ENCODE results near the gene MGST2.

MGST2 gene

GRCh38 chr4:139643042-139643895, 22.4 kb upstream of the MGST2 start:
- no peak for DNase-seq (ENCODE audit: low read depth)
- no peak for TF ChIP-seq CTCF (conservative IDR thresholded peaks at IDR 0.05; ENCODE audit: control insufficient read depth, insufficient read depth, low read depth, low read length)
- H3K4me3 ChIP-seq (ENCODE audit: control insufficient read depth, low read depth, low read length), result no peak overlapping the region

GRCh38 chr4:139645458-139645857, 20.2 kb upstream of the MGST2 start:
- no peak for DNase-seq (ENCODE audit: low read depth)
- TF ChIP-seq CTCF (conservative IDR thresholded peaks at IDR 0.05; ENCODE audit: control insufficient read depth, insufficient read depth, low read depth, low read length), result no peak
- no peak overlapping the region for H3K4me3 ChIP-seq (ENCODE audit: control insufficient read depth, low read depth, low read length)

GRCh38 chr4:139647184-139647583, 18.4 kb upstream of the MGST2 start:
- H3K4me3 ChIP-seq (ENCODE audit: control insufficient read depth, low read depth, low read length), result no peak overlapping the region
- no peak for DNase-seq (ENCODE audit: low read depth)
- TF ChIP-seq CTCF (conservative IDR thresholded peaks at IDR 0.05; ENCODE audit: control insufficient read depth, insufficient read depth, low read depth, low read length), result no peak

- DNase-seq (ENCODE audit: low read depth), result no peak
- no peak for TF ChIP-seq CTCF (conservative IDR thresholded peaks at IDR 0.05; ENCODE audit: control insufficient read depth, insufficient read depth, low read depth, low read length)
Observed at GRCh38 chr4:139647952-139648351, 17.7 kb upstream of the MGST2 start.

GRCh38 chr4:139651282-139652194, 14.1 kb upstream of the MGST2 start:
- no peak overlapping the region for H3K4me3 ChIP-seq (ENCODE audit: control insufficient read depth, low read depth, low read length)
- peak; percentile 82 for DNase-seq (ENCODE audit: low read depth)
- TF ChIP-seq CTCF (conservative IDR thresholded peaks at IDR 0.05; ENCODE audit: control insufficient read depth, insufficient read depth, low read depth, low read length), result peak; percentile 94

More at GRCh38 chr4:139647952-139648351, 17.7 kb upstream of the MGST2 start:
- H3K4me3 ChIP-seq (ENCODE audit: control insufficient read depth, low read depth, low read length), result no peak overlapping the region

GRCh38 chr4:139654516-139654915, 11.1 kb upstream of the MGST2 start:
- no peak overlapping the region for H3K4me3 ChIP-seq (ENCODE audit: control insufficient read depth, low read depth, low read length)
- TF ChIP-seq CTCF (conservative IDR thresholded peaks at IDR 0.05; ENCODE audit: control insufficient read depth, insufficient read depth, low read depth, low read length), result no peak
- no peak for DNase-seq (ENCODE audit: low read depth)

Data from fibroblast of mammary gland (primary cell).